Effector memory CD8-positive, alpha-beta T cell (primary cell): ENCODE measurements around the gene CPTP.
"Not testable (repeated sequence)": the region's sequence is repeated elsewhere in the genome, so short reads cannot be mapped to it uniquely, and the experiment has no call there.

ENCODE experiments used
- ATAC-seq: fragments of 150-1000 bp; cut with Tn5 transposase; replicated peaks from 2 replicates; pipeline ENCODE4 v1.10.0; 2021; ENCODE audit warnings: mild to moderate bottlenecking, moderate library complexity
- DNase-seq, 3 experiments: peaks; one replicate each; pipeline ENCODE4 v3.0.0; 2021
- H3K27ac Mint-ChIP-seq, 2 donors: one replicate each; pipeline ENCODE4 v1.8.0; 2022; ENCODE audit warnings: mild to moderate bottlenecking in 2 of 2, mixed read lengths in 2 of 2, moderate library complexity in 2 of 2
- H3K27me3 Mint-ChIP-seq, 2 donors: one replicate each; pipeline ENCODE4 v1.8.0; 2022; ENCODE audit warnings: mixed read lengths in 2 of 2
- H3K36me3 Mint-ChIP-seq: one replicate; pipeline ENCODE4 v1.8.0; 2022; ENCODE audit warnings: mild to moderate bottlenecking, moderate library complexity, mixed read lengths; ENCODE audit not compliant: insufficient read depth
- H3K4me1 Mint-ChIP-seq, 2 donors: one replicate each; pipeline ENCODE4 v1.8.0; 2022; ENCODE audit warnings: low read depth in 2 of 2, mixed read lengths in 2 of 2
- H3K4me3 Mint-ChIP-seq, 2 donors: one replicate each; pipeline ENCODE4 v1.8.0; 2022; ENCODE audit warnings: mild to moderate bottlenecking in 2 of 2, mixed read lengths in 2 of 2, moderate library complexity in 2 of 2
- H3K9me3 Mint-ChIP-seq, 2 donors: one replicate each; pipeline ENCODE4 v1.8.0; 2022; ENCODE audit warnings: mixed read lengths in 2 of 2

CPTP gene

GRCh38 chr1:1361233-1361981, 36.8 kb downstream of the CPTP start:
- H3K36me3 Mint-ChIP-seq: no peaks in the 10 kb centered on the region
- H3K9me3 Mint-ChIP-seq: no peaks in the 10 kb centered on the region
- H3K27ac Mint-ChIP-seq: no peak overlapping the region
- peaks cover 20 to 41% of the 10 kb centered on the region in 2 donors for H3K27me3 Mint-ChIP-seq
- peaks cover 0 to 8% of the 10 kb centered on the region in 2 donors for H3K4me1 Mint-ChIP-seq
- H3K4me3 Mint-ChIP-seq: no peak overlapping the region
- ATAC-seq (no peak), DNase-seq (no peak)

DNA sequence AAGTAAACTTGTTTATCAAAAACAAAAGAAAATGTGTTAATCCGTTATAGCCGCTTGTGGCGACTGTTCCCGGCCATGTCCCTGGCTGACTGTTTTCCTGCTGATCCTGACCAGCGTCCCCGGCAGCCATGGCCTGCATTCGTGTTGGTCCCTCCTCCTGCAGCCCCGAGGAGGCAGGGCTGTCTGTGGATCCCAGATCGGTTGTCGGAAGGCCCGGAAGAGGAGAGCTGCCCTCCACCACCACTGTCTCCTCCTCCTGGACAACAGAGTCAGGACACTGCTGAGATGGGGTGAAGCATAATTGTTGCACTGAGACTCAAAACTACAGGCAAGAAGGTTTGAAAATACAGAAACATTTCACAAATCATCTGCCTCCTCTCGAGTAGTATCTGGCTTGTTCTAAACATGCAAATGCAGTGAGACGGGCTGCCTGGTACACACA, 37.4 kb downstream of the CPTP start:
- ATAC-seq (no peak), DNase-seq (no peak)
- no peak overlapping the region for H3K27ac Mint-ChIP-seq
- no peaks in the 10 kb centered on the region for H3K36me3 Mint-ChIP-seq
- peaks cover 20 to 37% of the 10 kb centered on the region in 2 donors for H3K27me3 Mint-ChIP-seq
- no peak overlapping the region for H3K4me3 Mint-ChIP-seq
- H3K4me1 Mint-ChIP-seq: peaks cover 0 to 8% of the 10 kb centered on the region in 2 donors
- H3K9me3 Mint-ChIP-seq: no peaks in the 10 kb centered on the region

DNA sequence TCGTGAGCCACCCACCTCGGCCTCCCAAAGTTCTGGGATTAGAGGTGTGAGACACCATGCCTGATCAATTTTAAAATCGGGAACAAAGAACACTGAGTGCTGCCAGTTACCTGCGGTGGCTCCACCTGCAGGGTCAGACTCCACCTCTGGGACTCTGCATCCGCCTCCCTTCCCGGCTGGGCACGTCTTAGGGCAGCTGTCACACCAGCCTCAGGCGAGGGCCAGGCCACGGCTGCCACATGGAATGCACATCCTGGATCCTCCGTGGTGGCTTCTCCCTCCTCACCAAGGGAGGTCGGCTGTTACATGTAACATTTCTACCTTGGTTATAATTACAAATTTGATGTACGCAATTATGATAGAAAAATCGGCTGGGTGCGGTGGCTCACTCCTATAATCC, 39.7 kb downstream of the CPTP start:
- no peak for ATAC-seq
- Mint-ChIP-seq H3K9me3 (no peaks in the 10 kb centered on the region), H3K4me1 (peaks cover 0 to 6% of the 10 kb centered on the region in 2 donors), H3K36me3 (peaks cover 1% of the 10 kb centered on the region), H3K4me3 (no peak overlapping the region), H3K27me3 (peaks cover 6 to 15% of the 10 kb centered on the region in 2 donors), H3K27ac (no peak overlapping the region)
- no peak for DNase-seq

- H3K27ac Mint-ChIP-seq: no peak overlapping the region
- DNase-seq (no peak), ATAC-seq (no peak)
- no peak overlapping the region for H3K4me3 Mint-ChIP-seq
- no peaks in the 10 kb centered on the region for H3K9me3 Mint-ChIP-seq
- peaks cover 1 to 4% of the 10 kb centered on the region in 2 donors for H3K27me3 Mint-ChIP-seq
- H3K4me1 Mint-ChIP-seq: no peaks in the 10 kb centered on the region
- H3K36me3 Mint-ChIP-seq: peaks cover 7% of the 10 kb centered on the region
These were observed 41.5 kb downstream of the CPTP start for GRCh38 chr1:1365875-1366698.

DNA sequence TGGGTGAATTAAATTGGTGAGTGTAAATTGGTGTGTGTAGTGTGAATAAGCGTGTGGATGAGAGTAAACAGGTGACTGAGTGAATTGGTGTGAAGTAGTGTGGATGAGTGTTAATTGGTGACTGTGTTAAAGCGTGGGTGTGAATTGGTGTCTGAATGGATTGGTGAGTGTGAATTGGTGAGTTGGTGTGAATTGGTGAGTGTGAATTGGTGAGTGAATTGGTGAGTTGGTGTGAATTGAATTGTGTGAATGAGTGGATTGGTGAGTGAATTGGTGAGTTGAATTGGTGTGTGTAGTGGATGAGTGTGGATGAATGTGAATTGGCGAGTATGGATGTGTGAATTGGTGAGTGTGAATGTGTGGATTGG, 42.1 kb downstream of the CPTP start:
- peaks cover 13% of the 10 kb centered on the region for H3K36me3 Mint-ChIP-seq
- H3K4me1 Mint-ChIP-seq: peaks cover 0 to 2% of the 10 kb centered on the region in 2 donors

GRCh38 chr1:1367315-1367714, 42.7 kb downstream of the CPTP start:
- no peak for ATAC-seq
- Mint-ChIP-seq H3K27ac (no peak overlapping the region), H3K4me3 (no peak overlapping the region), H3K9me3 (no peaks in the 10 kb centered on the region), H3K4me1 (peaks cover 3 to 5% of the 10 kb centered on the region in 2 donors), H3K36me3 (peaks cover 20% of the 10 kb centered on the region), H3K27me3 (no peaks in the 10 kb centered on the region)
- DNase-seq: no peak

More for the DNA sequence above, 42.1 kb downstream of the CPTP start:
- no peaks in the 10 kb centered on the region for H3K9me3 Mint-ChIP-seq
- H3K27ac Mint-ChIP-seq: no peak overlapping the region
- ATAC-seq (no peak), DNase-seq (no peak)
- no peak overlapping the region for H3K4me3 Mint-ChIP-seq
- no peaks in the 10 kb centered on the region for H3K27me3 Mint-ChIP-seq

DNA sequence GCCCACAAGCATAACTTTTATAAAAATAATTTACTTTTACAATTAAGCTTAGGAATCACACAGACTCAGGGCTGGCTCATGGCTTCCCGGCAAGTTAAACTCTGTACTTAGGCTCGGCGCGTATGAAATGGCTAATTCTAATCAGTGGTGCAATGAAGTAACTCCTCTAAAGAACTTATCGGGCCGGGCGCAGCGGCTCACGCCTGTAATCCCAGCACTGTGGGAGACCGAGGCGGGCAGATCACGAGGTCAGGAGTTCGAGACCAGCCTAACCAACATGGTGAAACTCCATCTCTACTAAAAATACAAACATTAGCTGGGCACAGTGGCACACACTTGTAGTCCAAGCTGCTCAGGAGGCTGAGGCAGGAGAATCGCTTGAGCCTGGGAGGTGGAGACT, 45.5 kb downstream of the CPTP start:
- H3K27ac Mint-ChIP-seq, H3K9me3 Mint-ChIP-seq: not testable (repeated sequence)

GRCh38 chr1:1370771-1371300, 46.2 kb downstream of the CPTP start:
- ATAC-seq: no peak
- H3K4me3 Mint-ChIP-seq: peak overlapping the region; percentile 40 to 49
- no peaks in the 10 kb centered on the region for H3K27me3 Mint-ChIP-seq
- DNase-seq: no peak
- H3K9me3 Mint-ChIP-seq: no peaks in the 10 kb centered on the region
- H3K36me3 Mint-ChIP-seq: peaks cover 33% of the 10 kb centered on the region
- H3K27ac Mint-ChIP-seq: peak overlapping the region; percentile 62 to 71
- peaks cover 11 to 13% of the 10 kb centered on the region in 2 donors for H3K4me1 Mint-ChIP-seq

More for the DNA sequence above, 45.5 kb downstream of the CPTP start:
- not testable (repeated sequence) for ATAC-seq, H3K27me3 Mint-ChIP-seq, DNase-seq
- Mint-ChIP-seq H3K4me3 (peak overlapping the region in 1 of 2 donors; percentile 34), H3K4me1 (peaks cover 10 to 13% of the 10 kb centered on the region in 2 donors), H3K36me3 (peaks cover 27% of the 10 kb centered on the region)

DNA sequence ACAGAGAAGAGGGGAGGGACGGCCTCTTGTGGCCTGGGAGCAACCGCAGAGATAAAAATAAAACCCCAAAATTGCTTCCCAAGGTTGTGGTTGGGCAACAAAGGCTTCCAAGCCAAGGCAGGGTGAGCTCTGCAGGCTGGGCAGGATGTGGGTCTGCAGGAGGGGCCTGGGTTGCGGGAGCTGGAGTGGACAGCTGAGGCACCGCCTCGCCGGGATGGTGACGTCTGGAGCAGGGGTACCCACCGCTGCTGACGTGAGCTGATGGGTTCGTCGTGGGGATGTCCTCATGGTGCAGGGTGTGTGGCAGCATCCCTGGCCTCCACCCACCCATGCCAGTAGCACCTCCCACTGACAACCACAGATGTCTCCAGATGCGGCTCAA, 46.8 kb downstream of the CPTP start:
- DNase-seq: peak; percentile 76 to 84 (median 81)
- peak overlapping the region; percentile 62 to 71 for H3K27ac Mint-ChIP-seq
- H3K4me3 Mint-ChIP-seq: peak overlapping the region; percentile 40 to 49

DNA sequence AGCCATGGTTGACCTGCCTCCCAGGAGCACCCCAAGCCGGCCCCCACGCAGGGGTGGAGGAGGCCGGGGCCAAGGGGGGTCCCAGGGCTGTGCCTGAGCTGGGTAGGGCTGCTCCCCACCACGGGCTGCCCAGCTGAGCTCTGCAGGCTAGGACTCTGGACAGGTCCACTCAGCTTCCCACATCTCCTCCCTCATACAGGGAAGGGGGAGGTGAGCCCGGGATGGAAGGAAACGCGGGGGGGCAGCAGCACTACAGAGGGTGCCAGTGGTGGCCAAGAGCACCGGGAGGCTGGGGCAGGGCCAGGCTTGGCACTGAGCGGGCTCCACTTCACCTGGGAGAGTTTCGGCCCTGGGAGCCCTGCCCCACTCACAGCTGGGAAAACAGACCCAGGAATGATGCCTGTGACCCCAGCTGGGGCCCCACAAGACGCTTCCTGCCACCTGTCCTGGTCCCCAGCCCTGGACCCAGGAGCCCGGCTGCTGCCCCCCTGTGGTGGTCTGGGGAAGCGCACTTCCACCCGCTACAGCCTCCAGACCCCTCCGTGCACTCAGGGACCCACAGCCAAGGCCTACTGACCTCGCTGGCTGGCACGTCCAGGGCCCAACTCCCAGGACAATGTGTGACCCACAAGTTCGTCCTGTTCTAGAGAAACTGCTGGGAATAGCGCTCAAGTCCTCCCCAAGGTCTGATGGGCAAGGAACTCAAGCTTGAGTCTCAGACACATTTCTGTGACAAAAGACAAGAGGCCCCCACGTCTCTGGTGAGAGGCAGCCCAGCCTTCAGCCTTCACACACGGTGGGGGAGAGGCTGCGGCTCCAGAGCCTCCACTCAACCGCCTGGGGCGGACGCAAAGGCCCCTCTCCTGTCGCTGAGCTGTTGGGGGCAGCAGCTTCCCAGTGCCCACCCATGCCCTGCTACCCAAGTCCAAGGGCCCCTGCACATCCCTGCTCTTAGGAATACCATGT, 47.4 kb downstream of the CPTP start:
- H3K4me3 Mint-ChIP-seq: peak overlapping the region; percentile 40 to 49
- H3K4me1 Mint-ChIP-seq: peaks cover 11 to 13% of the 10 kb centered on the region in 2 donors
- H3K36me3 Mint-ChIP-seq: peaks cover 33% of the 10 kb centered on the region
- peak overlapping the region; percentile 56 to 71 for H3K27ac Mint-ChIP-seq
- peak; percentile 75 to 81 (median 75) for DNase-seq
- H3K27me3 Mint-ChIP-seq: no peaks in the 10 kb centered on the region
- ATAC-seq: peak; percentile 29
- H3K9me3 Mint-ChIP-seq: no peaks in the 10 kb centered on the region

More for the DNA sequence above, 46.8 kb downstream of the CPTP start:
- peaks cover 33% of the 10 kb centered on the region for H3K36me3 Mint-ChIP-seq
- H3K27me3 Mint-ChIP-seq: no peaks in the 10 kb centered on the region
- ATAC-seq: peak; percentile 73
- peaks cover 11 to 13% of the 10 kb centered on the region in 2 donors for H3K4me1 Mint-ChIP-seq
- no peaks in the 10 kb centered on the region for H3K9me3 Mint-ChIP-seq

DNA sequence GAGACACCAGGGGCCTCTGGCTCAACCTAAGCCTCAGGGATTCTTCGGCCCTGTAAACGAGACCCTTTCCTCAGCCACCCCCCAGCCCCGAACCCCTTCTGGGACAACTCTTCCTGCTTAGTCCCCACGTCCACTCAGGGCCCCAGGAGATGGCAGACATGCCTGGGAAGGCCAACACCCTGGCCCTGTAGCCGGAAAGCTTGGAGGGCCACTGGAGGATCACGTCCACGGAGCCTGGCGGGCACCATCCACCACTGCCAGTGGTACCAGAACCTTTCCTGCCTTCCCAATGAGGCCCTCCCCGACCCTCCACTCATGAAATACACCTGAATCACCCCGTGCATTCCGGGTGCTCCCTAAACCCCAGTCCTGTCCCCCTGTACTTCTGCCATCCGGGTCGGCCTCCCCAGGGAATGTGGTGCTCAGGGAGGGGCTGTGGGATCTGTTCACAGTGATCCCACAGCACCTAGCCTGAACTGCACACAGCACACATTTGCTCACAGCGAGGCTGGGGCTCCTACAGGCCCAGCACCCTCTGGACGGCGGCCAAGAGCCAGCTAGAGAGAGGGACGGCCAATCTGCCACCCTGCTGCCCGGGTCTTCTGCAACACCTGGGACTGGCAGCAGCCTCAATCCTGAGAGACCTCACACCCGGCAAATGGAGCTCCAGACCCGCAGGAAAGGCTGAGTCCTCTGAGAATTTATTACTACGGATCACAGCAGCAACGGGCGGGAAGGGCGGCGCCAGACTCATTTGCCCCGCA, 48.6 kb downstream of the CPTP start:
- DNase-seq: no peak
- no peak for ATAC-seq
- peak overlapping the region in 1 of 2 donors; percentile 66 for H3K27ac Mint-ChIP-seq
- H3K4me1 Mint-ChIP-seq: peaks cover 11 to 13% of the 10 kb centered on the region in 2 donors
- H3K36me3 Mint-ChIP-seq: peaks cover 33% of the 10 kb centered on the region
- H3K4me3 Mint-ChIP-seq: peak overlapping the region; percentile 31 to 87
- no peaks in the 10 kb centered on the region for H3K27me3 Mint-ChIP-seq
- H3K9me3 Mint-ChIP-seq: no peaks in the 10 kb centered on the region
